Prostate gland (tissue), 2 donors: ENCODE measurements around the gene WDR1. TPM values are rescaled to one million over a fixed set of nuclear protein-coding genes. Genes with fewer than 3 reads are reported as not detected.
A peak's percentile ranks its signal among the peaks of the same experiment; 100 is the strongest.

Source experiments
- DNase-seq: peaks from one replicate; pipeline ENCODE4 v3.0.0-alpha.2; 2019; ENCODE audit warnings: low spot score
- H3K27ac ChIP-seq, 2 donors: fragments of 200-600 bp; sonication (generic); 2 replicates each; pipeline ENCODE4 v1.5.1; 2017 to 2019
- H3K27me3 ChIP-seq: fragments of 200-600 bp; sonication (generic); replicated peaks from 2 replicates; pipeline ENCODE4 v1.5.1; 2019; ENCODE audit not compliant: insufficient read depth
- H3K36me3 ChIP-seq, 2 donors: fragments of 200-600 bp; sonication (generic); 1 replicate in 1 of 2; 2 replicates in 1 of 2; pipeline versions ENCODE4 v1.5.1 to v1.8.1; 2017 to 2019
- H3K4me1 ChIP-seq: fragments of 200-600 bp; sonication (generic); replicated peaks from 2 replicates; pipeline ENCODE4 v1.5.1; 2019
- H3K4me3 ChIP-seq, 2 donors: fragments of 200-600 bp; sonication (generic); 2 replicates each; pipeline ENCODE4 v1.5.1; 2017 to 2019
- H3K9me3 ChIP-seq: fragments of 200-600 bp; sonication (generic); 2 replicates; pipeline ENCODE4 v1.5.1; 2017
- POLR2A ChIP-seq: fragments of 450-650 bp; IDR thresholded peaks from one replicate; pipeline ENCODE4 v1.6.1; 2016; ENCODE audit warnings: antibody characterized with exemption, mild to moderate bottlenecking
- POLR2AphosphoS5 ChIP-seq: sonication (generic); formaldehyde crosslinking; IDR thresholded peaks from one replicate; pipeline ENCODE4 v1.6.1; 2017; ENCODE audit warnings: antibody characterized with exemption
- WGBS: methylation state at CpG from one replicate; pipeline ENCODE4 v1.1.5; 2018; 5-methylcytosine and 5-hydroxymethylcytosine counted together
- intact Hi-C: fragments of 100-400 bp; cut with DNase I; formaldehyde crosslinking; loops from one replicate; pipeline ENCODE4 v1.14.2; 2022
- total RNA-seq, 2 donors: library from RNA; depleted of rRNA; stranded (reverse); fragments of >200 nt; gene quantifications; one replicate each; pipeline ENCODE4 v1.1.0, GENCODE V29; 2016
- TF ChIP-seq, protein P1 (sequence below), 4 experiments: fragments of 200-600 bp in 2 of 4; fragments of 450-650 bp in 2 of 4; sonication (generic) in 2 of 4; IDR thresholded peaks; 1 replicate in 3 of 4; 2 replicates in 1 of 4; pipeline ENCODE4 v1.5.1; 2016 to 2019; ENCODE audit warnings: antibody characterized with exemption in 4 of 4, mild to moderate bottlenecking in 2 of 4, moderate library complexity in 2 of 4

Gene WDR1
- total RNA-seq, 2 donors from 2014 or later, result 127 to 171 TPM

GRCh38 chr4:10161840-10162239, 45.2 kb upstream of the WDR1 start:
- H3K4me3 ChIP-seq, result no peak overlapping the region
- no peaks in the 10 kb centered on the region for H3K4me1 ChIP-seq
- no peak for TF ChIP-seq POLR2AphosphoS5
- TF ChIP-seq, protein P1, sequence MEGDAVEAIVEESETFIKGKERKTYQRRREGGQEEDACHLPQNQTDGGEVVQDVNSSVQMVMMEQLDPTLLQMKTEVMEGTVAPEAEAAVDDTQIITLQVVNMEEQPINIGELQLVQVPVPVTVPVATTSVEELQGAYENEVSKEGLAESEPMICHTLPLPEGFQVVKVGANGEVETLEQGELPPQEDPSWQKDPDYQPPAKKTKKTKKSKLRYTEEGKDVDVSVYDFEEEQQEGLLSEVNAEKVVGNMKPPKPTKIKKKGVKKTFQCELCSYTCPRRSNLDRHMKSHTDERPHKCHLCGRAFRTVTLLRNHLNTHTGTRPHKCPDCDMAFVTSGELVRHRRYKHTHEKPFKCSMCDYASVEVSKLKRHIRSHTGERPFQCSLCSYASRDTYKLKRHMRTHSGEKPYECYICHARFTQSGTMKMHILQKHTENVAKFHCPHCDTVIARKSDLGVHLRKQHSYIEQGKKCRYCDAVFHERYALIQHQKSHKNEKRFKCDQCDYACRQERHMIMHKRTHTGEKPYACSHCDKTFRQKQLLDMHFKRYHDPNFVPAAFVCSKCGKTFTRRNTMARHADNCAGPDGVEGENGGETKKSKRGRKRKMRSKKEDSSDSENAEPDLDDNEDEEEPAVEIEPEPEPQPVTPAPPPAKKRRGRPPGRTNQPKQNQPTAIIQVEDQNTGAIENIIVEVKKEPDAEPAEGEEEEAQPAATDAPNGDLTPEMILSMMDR (IDR thresholded peaks at IDR 0.05), result no peak
- TF ChIP-seq POLR2A, result no peak
- no peaks in the 10 kb centered on the region for H3K9me3 ChIP-seq
- no peak for DNase-seq
- WGBS, result 95% methylated on average over 6 of the region's 6 CpGs
- intact Hi-C loops, result loop anchor here (2.0 to 5.0 kb wide), 2 partner anchors 243 to 385 kb away; no protein-coding TSS in a partner anchor
- H3K27ac ChIP-seq, result no peak overlapping the region
- H3K36me3 ChIP-seq, result no peaks in the 10 kb centered on the region
- no peaks in the 10 kb centered on the region for H3K27me3 ChIP-seq

DNA sequence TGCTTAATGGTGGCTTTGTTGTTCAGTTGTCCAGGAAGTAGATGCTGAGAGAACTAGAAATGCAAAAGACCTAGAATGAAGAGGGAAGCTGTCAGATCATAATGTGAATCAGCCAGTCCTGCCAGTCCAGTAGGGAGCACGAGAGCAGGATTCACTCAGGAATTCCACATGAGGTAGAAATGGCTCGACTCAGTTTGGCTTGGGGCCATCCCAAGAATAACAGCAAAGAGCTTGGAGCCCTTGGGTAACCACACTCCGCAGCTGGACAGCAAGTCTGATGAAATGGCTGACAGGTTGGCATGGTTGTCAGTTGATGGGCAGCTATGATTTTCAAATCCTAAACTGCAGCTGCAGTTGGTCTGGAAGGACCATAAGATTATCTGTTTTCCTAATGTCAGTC, 44.5 kb upstream of the WDR1 start:
- intact Hi-C loops, result loop anchor here (5.0 kb wide), 1 partner anchor 386 kb away; no protein-coding TSS in a partner anchor
- 46% methylated on average over 3 of the region's 3 CpGs for WGBS
- TF ChIP-seq, protein P1 (IDR thresholded peaks at IDR 0.05), result no peak
- TF ChIP-seq POLR2AphosphoS5 (no peak), POLR2A (no peak)
- Histone ChIP-seq H3K4me3 (no peak overlapping the region), H3K27ac (no peak overlapping the region), H3K4me1 (no peaks in the 10 kb centered on the region), H3K36me3 (no peaks in the 10 kb centered on the region), H3K27me3 (no peaks in the 10 kb centered on the region), H3K9me3 (no peaks in the 10 kb centered on the region)
- DNase-seq, result no peak

DNA sequence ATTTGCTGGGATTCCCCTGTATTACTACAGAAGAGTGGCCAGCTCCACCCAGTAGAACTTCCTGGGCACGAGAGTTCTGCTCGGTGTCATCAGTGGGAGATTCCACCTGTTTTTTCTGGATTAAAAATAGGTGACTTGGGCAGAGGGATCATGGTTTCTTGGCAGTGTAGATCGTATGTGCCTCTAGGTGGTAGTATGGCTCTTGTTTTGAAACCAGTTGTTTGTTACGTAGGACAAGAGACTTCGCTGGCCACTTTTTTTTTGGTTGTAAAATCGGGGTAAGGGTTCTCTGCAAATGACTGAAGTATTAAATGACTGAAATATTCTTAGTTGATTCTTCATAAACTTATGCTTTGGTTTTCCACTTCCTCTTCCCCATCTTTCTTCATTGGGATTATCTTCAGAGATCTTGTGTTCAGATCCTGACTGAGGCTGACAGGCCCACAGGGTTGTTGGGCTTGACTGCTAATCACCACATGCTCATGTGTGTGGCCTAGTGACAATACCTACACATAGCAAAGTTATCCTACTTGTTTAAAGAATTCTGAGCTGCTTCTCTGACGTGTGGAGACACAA, 43.8 kb upstream of the WDR1 start:
- H3K36me3 ChIP-seq, result no peaks in the 10 kb centered on the region
- no peak overlapping the region for H3K4me3 ChIP-seq
- intact Hi-C loops, result loop anchor here (5.0 kb wide), 1 partner anchor 387 kb away; no protein-coding TSS in a partner anchor
- H3K4me1 ChIP-seq, result no peaks in the 10 kb centered on the region
- no peaks in the 10 kb centered on the region for H3K27me3 ChIP-seq
- WGBS, result 66% methylated on average over 7 of the region's 7 CpGs
- no peak for DNase-seq
- TF ChIP-seq, protein P1 (IDR thresholded peaks at IDR 0.05), result peak in 3 of 4 experiments; percentile 31 to 33 (median 32)
- no peak for TF ChIP-seq POLR2A
- H3K9me3 ChIP-seq, result no peaks in the 10 kb centered on the region
- no peak overlapping the region for H3K27ac ChIP-seq

GRCh38 chr4:10159671-10160070, 43.1 kb upstream of the WDR1 start:
- Histone ChIP-seq H3K27ac (no peak overlapping the region), H3K27me3 (no peaks in the 10 kb centered on the region), H3K4me3 (no peak overlapping the region), H3K36me3 (no peaks in the 10 kb centered on the region), H3K9me3 (no peaks in the 10 kb centered on the region), H3K4me1 (no peaks in the 10 kb centered on the region)
- DNase-seq, result no peak
- intact Hi-C loops, result loop anchor here (5.0 to 10.0 kb wide), 3 partner anchors 145 to 395 kb away; no protein-coding TSS in a partner anchor
- TF ChIP-seq, protein P1 (IDR thresholded peaks at IDR 0.05), result no peak

DNA sequence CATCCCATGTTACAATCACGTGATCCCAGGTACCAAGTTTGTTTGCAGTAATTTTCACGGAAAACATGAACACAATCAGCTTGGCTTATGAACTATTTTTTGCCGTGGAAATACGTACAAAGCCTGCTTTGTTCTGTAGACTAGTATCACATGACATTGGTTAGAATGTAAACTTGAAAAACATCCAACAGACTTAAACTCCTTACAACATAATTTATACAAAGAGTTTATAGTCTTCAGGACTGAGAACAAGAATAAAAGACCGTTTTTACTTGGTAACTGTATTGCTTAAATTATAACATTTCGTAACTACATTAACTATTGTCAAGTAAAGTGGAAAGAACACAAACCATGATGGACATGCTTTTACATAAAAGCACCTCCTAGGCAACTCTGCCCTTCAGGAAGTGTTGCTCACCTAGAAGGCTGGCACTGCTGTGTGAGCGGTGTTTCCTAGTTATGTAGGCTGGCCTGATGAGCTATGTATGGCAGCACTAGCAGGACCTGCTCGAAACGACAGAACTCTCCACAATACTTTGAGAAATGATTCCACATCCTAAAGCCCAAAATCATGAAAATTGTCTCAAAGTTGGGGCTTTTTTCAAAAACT, 41.8 kb upstream of the WDR1 start:
- Histone ChIP-seq H3K9me3 (no peaks in the 10 kb centered on the region), H3K27me3 (no peaks in the 10 kb centered on the region), H3K27ac (peak overlapping the region; percentile 2 to 24), H3K4me3 (no peak overlapping the region), H3K36me3 (no peaks in the 10 kb centered on the region), H3K4me1 (no peaks in the 10 kb centered on the region)
- TF ChIP-seq, protein P1 (IDR thresholded peaks at IDR 0.05), result no peak
- TF ChIP-seq POLR2AphosphoS5, result peak; percentile 42
- peak; percentile 59 for DNase-seq
- intact Hi-C loops, result loop anchor here (10.0 kb wide), 2 partner anchors 144 to 394 kb away; no protein-coding TSS in a partner anchor
- WGBS, result 27% methylated on average over 9 of the region's 9 CpGs
